Natural killer cell treated with Interleukin-12 subunit alpha and Interleukin-12 subunit beta and Interleukin-15 and Interleukin-18, amount 100 ng/mL, for 72 hours (primary cell): ENCODE data around the gene CDC14B. TPM values are rescaled to one million over a fixed set of nuclear protein-coding genes. Genes with fewer than 3 reads are reported as not detected.
A peak's percentile ranks its signal among the peaks of the same experiment; 100 is the strongest.
"Not testable (repeated sequence)": the region's sequence is repeated elsewhere in the genome, so short reads cannot be mapped to it uniquely, and the experiment has no call there.

Source experiments
- ATAC-seq, 2 donors: fragments of 150-1000 bp; cut with Tn5 transposase in 1 of 2; sonication (Bioruptor Pico), chemical (Tn5 transposase) in 1 of 2; 2 replicates each; pipeline ENCODE4 v1.10.0; 2021
- DNase-seq: peaks from one replicate; pipeline ENCODE4 v3.0.0; 2022; ENCODE audit warnings: low spot score
- H3K27ac Mint-ChIP-seq, 2 donors: 1 replicate in 1 of 2; 2 replicates in 1 of 2; pipeline ENCODE4 v1.8.0; 2022; ENCODE audit warnings: mixed read lengths in 2 of 2, mild to moderate bottlenecking in 1 of 2, moderate library complexity in 1 of 2
- H3K27me3 Mint-ChIP-seq, 2 donors: 1 replicate in 1 of 2; 2 replicates in 1 of 2; pipeline ENCODE4 v1.8.0; 2022; ENCODE audit warnings: mixed read lengths in 2 of 2
- H3K36me3 Mint-ChIP-seq: one replicate; pipeline ENCODE4 v1.8.0; 2022; ENCODE audit warnings: mixed read lengths
- H3K4me1 Mint-ChIP-seq, 2 donors: 1 replicate in 1 of 2; 2 replicates in 1 of 2; pipeline ENCODE4 v1.8.0; 2022; ENCODE audit warnings: low read depth in 2 of 2, mixed read lengths in 2 of 2, mild to moderate bottlenecking in 1 of 2
- H3K4me3 Mint-ChIP-seq: one replicate; pipeline ENCODE4 v1.8.0; 2022; ENCODE audit warnings: mixed read lengths
- H3K9me3 Mint-ChIP-seq: 2 replicates; pipeline ENCODE4 v1.8.0; 2022; ENCODE audit warnings: mixed read lengths
- total RNA-seq, 2 donors: library from RNA; stranded (reverse); gene quantifications; one replicate each; pipeline ENCODE4 v1.2.3, GENCODE V29; 2022

Gene CDC14B
- total RNA-seq, 2 donors from 2014 or later, result 0.45 to 3.1 TPM

- peaks cover 0 to 5% of the 10 kb centered on the region in 2 donors for H3K4me1 Mint-ChIP-seq
- ATAC-seq (no peak), DNase-seq (no peak)
- peaks cover 45 to 60% of the 10 kb centered on the region in 2 donors for H3K27me3 Mint-ChIP-seq
- H3K4me3 Mint-ChIP-seq, result peak overlapping the region; percentile 33
- no peak overlapping the region for H3K27ac Mint-ChIP-seq
- H3K9me3 Mint-ChIP-seq, result no peaks in the 10 kb centered on the region
- H3K36me3 Mint-ChIP-seq, result no peaks in the 10 kb centered on the region
Observed at GRCh38 chr9:96616817-96617438, 2.7 kb downstream of the CDC14B start.

GRCh38 chr9:96615411-96615810 lies 4.2 kb downstream of the CDC14B start:
- no peaks in the 10 kb centered on the region for H3K9me3 Mint-ChIP-seq
- DNase-seq, result no peak
- H3K27me3 Mint-ChIP-seq, result peaks cover 45 to 67% of the 10 kb centered on the region in 2 donors
- no peak overlapping the region for H3K27ac Mint-ChIP-seq
- H3K4me3 Mint-ChIP-seq, result no peak overlapping the region
- ATAC-seq, result no peak
- peaks cover 0 to 8% of the 10 kb centered on the region in 2 donors for H3K4me1 Mint-ChIP-seq
- H3K36me3 Mint-ChIP-seq, result no peaks in the 10 kb centered on the region

GRCh38 chr9:96614664-96615063 lies 5.0 kb downstream of the CDC14B start:
- not testable (repeated sequence) for ATAC-seq, H3K36me3 Mint-ChIP-seq, H3K27ac Mint-ChIP-seq, H3K9me3 Mint-ChIP-seq, H3K4me1 Mint-ChIP-seq, DNase-seq, H3K4me3 Mint-ChIP-seq
- H3K27me3 Mint-ChIP-seq, result peaks cover 42 to 67% of the 10 kb centered on the region in 2 donors

- peaks cover 0 to 5% of the 10 kb centered on the region in 2 donors for H3K4me1 Mint-ChIP-seq
- H3K27me3 Mint-ChIP-seq, result peaks cover 40 to 78% of the 10 kb centered on the region in 2 donors
- H3K36me3 Mint-ChIP-seq, result no peaks in the 10 kb centered on the region
- H3K4me3 Mint-ChIP-seq, result no peak overlapping the region
- no peak overlapping the region for H3K27ac Mint-ChIP-seq
- DNase-seq (no peak), ATAC-seq (no peak)
- no peaks in the 10 kb centered on the region for H3K9me3 Mint-ChIP-seq
Observed at GRCh38 chr9:96612966-96613589, 6.6 kb downstream of the CDC14B start.

GRCh38 chr9:96612105-96612965 lies 7.3 kb downstream of the CDC14B start:
- Mint-ChIP-seq H3K36me3 (no peaks in the 10 kb centered on the region), H3K27me3 (peaks cover 37 to 76% of the 10 kb centered on the region in 2 donors), H3K4me3 (no peak overlapping the region), H3K27ac (no peak overlapping the region), H3K4me1 (peaks cover 0 to 4% of the 10 kb centered on the region in 2 donors), H3K9me3 (no peaks in the 10 kb centered on the region)
- ATAC-seq (no peak), DNase-seq (no peak)

- H3K4me1 Mint-ChIP-seq, result peaks cover 0 to 4% of the 10 kb centered on the region in 2 donors
- peaks cover 36 to 68% of the 10 kb centered on the region in 2 donors for H3K27me3 Mint-ChIP-seq
- H3K4me3 Mint-ChIP-seq, result no peak overlapping the region
- H3K36me3 Mint-ChIP-seq, result no peaks in the 10 kb centered on the region
- H3K27ac Mint-ChIP-seq, result no peak overlapping the region
- ATAC-seq (no peak), DNase-seq (no peak)
- H3K9me3 Mint-ChIP-seq, result no peaks in the 10 kb centered on the region
Observed at GRCh38 chr9:96611302-96611701, 8.3 kb downstream of the CDC14B start.

DNA sequence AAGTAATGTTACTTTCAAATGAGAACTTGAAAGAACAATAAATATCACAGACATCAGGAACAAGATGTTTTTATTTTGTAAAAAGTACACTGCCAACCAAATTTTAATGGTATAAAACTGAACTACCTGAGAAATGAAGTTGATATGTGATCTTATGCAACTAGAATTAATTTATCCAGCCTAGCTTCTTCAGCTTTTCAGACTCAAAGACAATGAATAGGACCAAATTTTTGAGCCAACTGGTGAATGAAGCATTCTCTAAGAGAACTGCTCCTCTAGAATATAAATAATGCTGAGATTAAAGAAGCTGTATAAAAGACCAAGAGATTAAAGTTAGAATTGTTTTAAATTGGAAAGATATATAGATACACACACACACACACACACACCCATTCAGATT lies 9.9 kb downstream of the CDC14B start:
- H3K27me3 Mint-ChIP-seq, result peaks cover 26 to 58% of the 10 kb centered on the region in 2 donors
- no peak overlapping the region for H3K27ac Mint-ChIP-seq
- ATAC-seq, result no peak
- H3K4me1 Mint-ChIP-seq, result peaks cover 0 to 4% of the 10 kb centered on the region in 2 donors
- H3K4me3 Mint-ChIP-seq, result no peak overlapping the region
- H3K9me3 Mint-ChIP-seq, result no peaks in the 10 kb centered on the region
- H3K36me3 Mint-ChIP-seq, result no peaks in the 10 kb centered on the region
- no peak for DNase-seq

- no peaks in the 10 kb centered on the region for H3K9me3 Mint-ChIP-seq
- peaks cover 19 to 48% of the 10 kb centered on the region in 2 donors for H3K27me3 Mint-ChIP-seq
- H3K36me3 Mint-ChIP-seq, result no peaks in the 10 kb centered on the region
- DNase-seq (no peak), ATAC-seq (no peak)
- H3K27ac Mint-ChIP-seq, result no peak overlapping the region
- no peak overlapping the region for H3K4me3 Mint-ChIP-seq
- H3K4me1 Mint-ChIP-seq, result peaks cover 0 to 4% of the 10 kb centered on the region in 2 donors
Observed at GRCh38 chr9:96607971-96608370, 11.7 kb downstream of the CDC14B start.

DNA sequence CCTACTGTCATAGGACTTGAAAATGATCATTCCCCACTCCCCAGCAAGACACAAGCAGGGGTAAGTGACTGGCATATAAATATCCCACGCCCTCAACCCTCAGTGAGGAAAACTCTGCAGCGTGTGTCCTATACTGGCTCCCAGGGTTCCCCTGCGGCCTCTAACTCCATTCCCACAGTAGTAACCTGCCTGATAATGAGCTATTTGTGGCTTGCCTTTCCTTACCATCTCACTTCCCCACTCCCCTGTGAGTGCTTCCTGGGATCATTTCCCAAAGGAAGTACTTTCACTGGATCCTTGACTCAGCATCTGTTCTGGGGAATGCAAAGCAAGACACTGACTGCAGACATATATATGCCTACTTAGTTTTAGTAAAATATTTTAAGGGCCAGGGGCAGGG lies 14.3 kb downstream of the CDC14B start:
- ATAC-seq, result no peak
- Mint-ChIP-seq H3K4me1 (no peaks in the 10 kb centered on the region), H3K36me3 (no peaks in the 10 kb centered on the region), H3K4me3 (no peak overlapping the region), H3K9me3 (no peaks in the 10 kb centered on the region), H3K27ac (no peak overlapping the region), H3K27me3 (peaks cover 4 to 23% of the 10 kb centered on the region in 2 donors)
- no peak for DNase-seq

DNA sequence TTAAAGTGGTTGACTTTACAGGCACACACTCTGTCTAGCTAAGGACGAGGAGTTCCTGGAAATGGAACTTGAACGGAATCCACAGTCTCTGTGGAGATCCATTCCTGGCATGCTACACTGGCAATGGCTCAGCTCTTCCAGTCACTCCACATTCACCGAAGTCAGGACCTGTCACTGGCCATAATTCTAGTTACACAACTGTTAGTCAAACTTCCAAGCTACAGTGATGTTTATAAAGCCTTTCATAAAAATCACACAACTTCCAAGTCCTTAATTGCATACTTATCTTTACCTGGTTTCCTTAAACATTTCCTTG lies 15.7 kb downstream of the CDC14B start:
- no peak for ATAC-seq

DNA sequence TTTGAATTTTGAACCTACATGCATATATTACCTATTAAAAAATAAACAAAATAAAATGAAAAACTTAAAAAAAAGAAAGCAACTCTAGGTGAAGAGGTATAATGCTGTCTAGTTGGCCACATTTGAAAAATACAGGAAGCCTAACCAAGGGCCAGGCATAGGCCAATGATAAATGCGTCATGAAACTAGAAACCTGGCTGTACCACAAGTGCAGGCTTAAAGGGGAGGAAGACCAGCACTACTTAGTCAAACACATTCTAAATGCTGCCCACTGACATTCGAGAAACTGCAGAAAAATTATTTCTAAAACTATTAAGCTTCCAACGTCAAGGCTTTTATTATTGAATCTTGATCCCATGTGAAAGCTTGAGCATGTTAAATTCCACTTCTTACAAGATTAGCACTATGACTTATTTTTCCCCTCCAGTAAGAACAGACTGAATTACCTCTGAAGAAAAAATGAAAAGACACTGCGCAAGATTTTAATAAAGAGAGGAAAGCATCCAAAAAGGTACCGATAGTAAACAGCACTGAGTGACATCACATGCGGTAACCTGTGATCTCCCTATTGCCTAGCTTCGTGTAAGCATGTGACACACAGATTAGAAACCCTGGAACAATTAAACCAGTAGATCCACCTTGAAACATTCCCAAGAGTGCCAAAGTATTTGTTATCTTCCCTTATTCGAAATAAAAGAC lies 16.2 kb downstream of the CDC14B start:
- Mint-ChIP-seq H3K36me3 (no peaks in the 10 kb centered on the region), H3K4me1 (no peaks in the 10 kb centered on the region), H3K9me3 (no peaks in the 10 kb centered on the region), H3K27ac (no peak overlapping the region), H3K27me3 (peaks cover 7 to 8% of the 10 kb centered on the region in 2 donors), H3K4me3 (no peak overlapping the region)
- ATAC-seq (no peak), DNase-seq (no peak)

More for the DNA sequence above, 15.7 kb downstream of the CDC14B start:
- no peak for DNase-seq
- no peaks in the 10 kb centered on the region for H3K36me3 Mint-ChIP-seq
- no peaks in the 10 kb centered on the region for H3K9me3 Mint-ChIP-seq
- no peak overlapping the region for H3K4me3 Mint-ChIP-seq
- no peak overlapping the region for H3K27ac Mint-ChIP-seq
- peaks cover 7 to 13% of the 10 kb centered on the region in 2 donors for H3K27me3 Mint-ChIP-seq
- no peaks in the 10 kb centered on the region for H3K4me1 Mint-ChIP-seq

DNA sequence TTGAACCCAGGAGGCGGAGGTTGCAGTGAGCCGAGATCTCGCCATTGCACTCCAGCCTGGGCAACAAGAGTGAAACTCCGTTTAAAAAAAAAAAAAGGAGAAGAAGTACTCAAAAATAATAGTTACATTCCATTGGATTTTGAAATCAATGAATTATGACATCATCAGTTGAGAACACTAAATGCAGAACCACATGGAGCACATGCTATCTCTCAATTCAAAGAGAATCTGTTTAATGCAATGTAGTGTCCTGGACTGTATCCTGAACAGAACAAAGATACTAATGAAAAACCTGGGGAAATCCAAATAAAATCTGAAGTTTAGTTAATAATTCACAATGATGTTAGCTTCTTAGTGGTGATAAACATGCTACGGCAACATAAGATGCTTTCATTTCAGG lies 20.3 kb downstream of the CDC14B start:
- Mint-ChIP-seq H3K36me3 (no peaks in the 10 kb centered on the region), H3K27me3 (peaks cover 5 to 17% of the 10 kb centered on the region in 2 donors), H3K27ac (no peak overlapping the region), H3K4me1 (no peaks in the 10 kb centered on the region), H3K4me3 (no peak overlapping the region), H3K9me3 (no peaks in the 10 kb centered on the region)
- DNase-seq (no peak), ATAC-seq (no peak)

DNA sequence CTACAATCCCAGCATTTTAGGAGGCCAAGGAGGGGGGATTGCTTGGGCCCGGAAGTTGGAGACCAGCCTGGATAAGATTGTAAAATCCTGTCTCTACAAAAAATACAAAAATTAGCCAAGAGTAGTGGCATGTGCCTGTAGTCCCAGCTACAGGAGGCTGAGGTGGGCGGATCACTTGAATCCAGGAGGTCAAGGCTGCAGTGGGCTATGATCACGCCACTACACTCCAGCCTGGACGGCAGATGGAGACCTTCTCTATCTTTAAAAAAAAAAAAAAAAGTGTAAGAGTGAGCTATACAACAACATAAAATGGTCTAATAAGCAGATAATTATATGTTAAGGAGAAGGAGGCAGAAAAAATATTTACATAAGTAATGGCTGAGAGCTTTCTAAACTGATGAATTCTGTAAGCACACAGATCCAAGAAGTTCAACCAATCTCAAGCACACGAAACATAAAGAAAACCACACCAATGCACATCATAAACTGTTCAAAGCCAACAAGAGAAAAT lies 23.0 kb downstream of the CDC14B start:
- ATAC-seq, result no peak
- no peaks in the 10 kb centered on the region for H3K9me3 Mint-ChIP-seq
- H3K27ac Mint-ChIP-seq, result no peak overlapping the region
- no peaks in the 10 kb centered on the region for H3K36me3 Mint-ChIP-seq
- DNase-seq, result no peak
- H3K4me3 Mint-ChIP-seq, result no peak overlapping the region
- H3K4me1 Mint-ChIP-seq, result no peaks in the 10 kb centered on the region
- H3K27me3 Mint-ChIP-seq, result peaks cover 14 to 27% of the 10 kb centered on the region in 2 donors
